PC-9 (cell line): ENCODE data around the gene PXDN.

Source experiments
- EZH2 ChIP-seq: fragments of 200-600 bp; sonication (generic); IDR thresholded peaks from 2 replicates; pipeline ENCODE4 v1.8.0; 2017; ENCODE audit warnings: antibody characterized with exemption, low read depth
- TF ChIP-seq, protein P1 (sequence below): fragments of 200-600 bp; sonication (generic); conservative IDR thresholded peaks from 2 replicates; pipeline ENCODE4 v1.6.1; 2017; ENCODE audit warnings: mixed run types, antibody characterized with exemption, mild to moderate bottlenecking, moderate library complexity

DNA sequence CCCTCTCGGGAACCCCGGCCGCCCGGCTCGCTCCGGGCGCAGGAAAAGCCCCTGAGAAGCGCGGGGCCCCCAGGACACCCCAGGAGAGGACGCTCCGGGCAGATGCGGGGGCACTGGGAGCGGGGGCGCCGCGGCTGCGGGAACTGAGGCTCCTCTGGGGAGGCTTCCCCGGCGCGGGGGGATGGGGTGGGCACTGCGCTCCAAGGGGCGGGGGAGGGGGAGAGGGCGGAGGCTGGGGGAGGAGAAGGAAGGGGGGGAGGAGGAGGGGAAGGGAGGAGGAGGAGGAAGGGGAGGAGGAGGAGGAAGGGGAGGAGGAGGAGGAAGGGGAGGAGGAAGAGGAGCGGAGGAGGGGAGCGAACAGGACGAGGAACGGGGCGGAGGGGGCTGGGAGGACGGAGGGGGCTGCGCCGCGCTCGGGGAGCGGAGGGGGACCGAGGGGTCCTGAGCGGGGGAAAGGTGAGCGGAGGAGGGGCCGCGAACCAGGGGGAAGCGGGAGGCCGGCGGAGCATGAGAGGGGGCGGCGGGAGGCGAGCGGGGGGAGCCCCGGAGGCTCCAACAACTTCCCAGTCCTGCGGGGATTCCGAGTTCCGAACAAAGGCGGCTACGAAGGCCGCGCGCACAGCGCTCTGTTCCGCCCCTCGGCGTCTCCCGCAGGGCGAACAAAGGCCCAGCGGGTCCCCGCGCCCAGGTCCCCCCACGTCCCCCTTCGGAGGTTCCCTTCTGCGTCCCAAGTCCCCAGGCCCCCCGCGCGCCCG, 742 bp downstream of the PXDN start:
- TF ChIP-seq, protein P1, sequence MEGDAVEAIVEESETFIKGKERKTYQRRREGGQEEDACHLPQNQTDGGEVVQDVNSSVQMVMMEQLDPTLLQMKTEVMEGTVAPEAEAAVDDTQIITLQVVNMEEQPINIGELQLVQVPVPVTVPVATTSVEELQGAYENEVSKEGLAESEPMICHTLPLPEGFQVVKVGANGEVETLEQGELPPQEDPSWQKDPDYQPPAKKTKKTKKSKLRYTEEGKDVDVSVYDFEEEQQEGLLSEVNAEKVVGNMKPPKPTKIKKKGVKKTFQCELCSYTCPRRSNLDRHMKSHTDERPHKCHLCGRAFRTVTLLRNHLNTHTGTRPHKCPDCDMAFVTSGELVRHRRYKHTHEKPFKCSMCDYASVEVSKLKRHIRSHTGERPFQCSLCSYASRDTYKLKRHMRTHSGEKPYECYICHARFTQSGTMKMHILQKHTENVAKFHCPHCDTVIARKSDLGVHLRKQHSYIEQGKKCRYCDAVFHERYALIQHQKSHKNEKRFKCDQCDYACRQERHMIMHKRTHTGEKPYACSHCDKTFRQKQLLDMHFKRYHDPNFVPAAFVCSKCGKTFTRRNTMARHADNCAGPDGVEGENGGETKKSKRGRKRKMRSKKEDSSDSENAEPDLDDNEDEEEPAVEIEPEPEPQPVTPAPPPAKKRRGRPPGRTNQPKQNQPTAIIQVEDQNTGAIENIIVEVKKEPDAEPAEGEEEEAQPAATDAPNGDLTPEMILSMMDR: no peak
- TF ChIP-seq EZH2: no peak
